Stimulated activated CD4-positive, alpha-beta T cell treated with anti-CD3 and anti-CD28 coated beads, TNF-alpha, amount 100 ng/mL, for 4 hours (primary cell): ENCODE data around the gene UBAC1.

ENCODE experiments used
- DNase-seq, 3 experiments: peaks; one replicate each; pipeline ENCODE4 v3.0.0-alpha.2; 2020; ENCODE audit warnings: low read depth in 3 of 3

UBAC1 gene

DNA sequence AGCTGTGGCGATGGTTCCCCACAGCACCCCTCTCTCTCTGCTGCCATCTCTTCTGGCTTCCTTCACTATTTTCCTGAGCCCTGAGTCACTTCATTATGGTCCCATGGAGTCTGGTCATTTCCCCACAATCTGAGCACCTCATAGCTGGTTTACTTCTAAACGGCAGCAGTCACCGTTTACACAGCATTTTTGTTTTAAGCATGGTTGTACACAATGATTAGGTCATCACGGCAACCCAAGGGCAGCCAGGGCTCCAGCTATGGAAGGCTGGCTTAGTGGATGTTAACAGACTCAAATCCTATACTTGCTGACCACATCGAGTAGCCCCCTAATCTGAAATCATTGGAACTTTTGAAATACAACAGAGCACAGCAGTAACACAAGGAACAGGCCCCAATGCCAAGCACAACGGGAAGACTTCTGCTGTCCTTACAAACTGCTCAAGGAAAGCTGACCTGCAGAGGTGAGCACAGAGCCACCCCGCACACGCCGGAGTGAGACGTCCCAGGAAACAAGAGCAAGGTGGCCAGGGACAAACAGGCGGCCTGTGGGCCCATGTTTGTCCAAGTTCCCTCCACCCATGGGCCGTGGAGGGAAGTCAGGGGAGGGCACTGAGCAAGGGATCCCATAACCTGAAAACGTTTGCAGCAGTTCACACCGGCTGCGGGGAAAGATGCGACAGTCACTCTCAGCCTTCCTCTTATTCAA, 76.7 kb downstream of the UBAC1 start:
- no peak for DNase-seq

DNA sequence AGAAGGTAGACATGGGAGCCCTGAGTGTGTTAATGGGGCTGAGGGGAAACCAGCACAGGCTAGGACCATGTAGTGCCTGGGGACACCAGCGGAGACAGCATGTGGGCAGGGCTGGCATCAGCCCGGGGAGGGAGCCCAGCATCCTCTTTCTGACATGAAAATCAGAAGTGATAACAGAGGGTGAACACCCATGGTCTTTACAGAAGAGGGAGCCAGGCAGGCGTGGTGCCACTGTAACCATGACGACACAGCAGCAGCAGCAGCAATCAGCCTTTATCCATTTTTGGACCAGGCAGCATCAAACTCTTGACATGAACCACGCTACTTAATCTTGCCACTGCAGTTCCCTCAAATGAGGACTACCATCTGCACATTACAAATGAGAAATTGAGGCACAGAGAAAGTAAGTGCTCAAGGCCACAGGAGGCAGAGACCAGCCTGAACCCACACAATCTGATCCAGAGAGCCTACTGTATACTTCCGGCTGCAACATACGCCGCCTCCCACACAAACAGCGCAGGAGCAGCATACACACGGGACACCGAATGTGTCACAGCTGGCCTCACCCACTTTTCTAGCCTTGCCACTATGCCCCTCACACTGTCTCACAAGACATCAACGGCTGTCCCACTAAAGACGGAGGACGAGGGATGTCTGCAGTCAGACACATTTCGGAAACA, 77.6 kb downstream of the UBAC1 start:
- DNase-seq = no peak
